ENCODE results near the gene PARP9.

DNA sequence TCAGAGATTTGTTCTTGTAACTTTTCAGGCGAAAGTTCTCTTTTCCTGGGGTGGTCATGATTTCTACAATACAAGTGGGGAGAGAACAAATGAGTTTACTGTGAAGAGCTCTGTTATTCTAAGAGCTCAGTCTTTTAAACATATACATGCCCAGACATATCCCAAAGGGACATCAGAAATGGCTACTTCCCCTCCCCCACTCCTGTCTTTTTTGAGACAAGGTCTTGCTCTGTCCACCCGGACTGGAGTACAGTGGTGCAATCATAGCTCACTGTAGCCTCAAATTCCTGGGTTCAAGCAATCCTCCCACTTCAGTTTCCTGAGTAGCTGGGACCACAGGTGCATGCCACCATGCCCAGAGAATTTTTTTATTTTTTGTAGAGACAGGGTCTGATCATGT is 67.6 kb downstream of the PARP9 start:
- TF ChIP-seq, protein P1, sequence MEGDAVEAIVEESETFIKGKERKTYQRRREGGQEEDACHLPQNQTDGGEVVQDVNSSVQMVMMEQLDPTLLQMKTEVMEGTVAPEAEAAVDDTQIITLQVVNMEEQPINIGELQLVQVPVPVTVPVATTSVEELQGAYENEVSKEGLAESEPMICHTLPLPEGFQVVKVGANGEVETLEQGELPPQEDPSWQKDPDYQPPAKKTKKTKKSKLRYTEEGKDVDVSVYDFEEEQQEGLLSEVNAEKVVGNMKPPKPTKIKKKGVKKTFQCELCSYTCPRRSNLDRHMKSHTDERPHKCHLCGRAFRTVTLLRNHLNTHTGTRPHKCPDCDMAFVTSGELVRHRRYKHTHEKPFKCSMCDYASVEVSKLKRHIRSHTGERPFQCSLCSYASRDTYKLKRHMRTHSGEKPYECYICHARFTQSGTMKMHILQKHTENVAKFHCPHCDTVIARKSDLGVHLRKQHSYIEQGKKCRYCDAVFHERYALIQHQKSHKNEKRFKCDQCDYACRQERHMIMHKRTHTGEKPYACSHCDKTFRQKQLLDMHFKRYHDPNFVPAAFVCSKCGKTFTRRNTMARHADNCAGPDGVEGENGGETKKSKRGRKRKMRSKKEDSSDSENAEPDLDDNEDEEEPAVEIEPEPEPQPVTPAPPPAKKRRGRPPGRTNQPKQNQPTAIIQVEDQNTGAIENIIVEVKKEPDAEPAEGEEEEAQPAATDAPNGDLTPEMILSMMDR (IDR thresholded peaks at IDR 0.05), result no peak
- TF ChIP-seq EZH2 (IDR thresholded peaks at IDR 0.05) (no peak), EZH2phosphoT487 (IDR thresholded peaks at IDR 0.05) (no peak)

All from neural progenitor cell (in vitro differentiated cells).